Esophagus squamous epithelium (tissue), 4 donors: ENCODE results near the gene B3GNT2.

Experiments used
- CTCF ChIP-seq, 6 experiments: fragments of 450-650 bp in 4 of 6; fragments of 200-600 bp in 2 of 6; sonication (generic) in 2 of 6; IDR thresholded peaks; one replicate each; pipeline ENCODE4 v1.5.1; 2016 to 2019; ENCODE audit warnings: antibody characterized with exemption in 6 of 6, mild to moderate bottlenecking in 4 of 6, moderate library complexity in 4 of 6
- POLR2A ChIP-seq, 4 donors: fragments of 450-650 bp; IDR thresholded peaks; one replicate each; pipeline ENCODE4 v1.6.1; 2017; ENCODE audit warnings: antibody characterized with exemption in 4 of 4, mild to moderate bottlenecking in 4 of 4, moderate library complexity in 3 of 4

GRCh38 chr2:62177392-62178049, 18.4 kb upstream of the B3GNT2 start:
- TF ChIP-seq CTCF (IDR thresholded peaks at IDR 0.05) (no peak), POLR2A (IDR thresholded peaks at IDR 0.05) (no peak)
